GM18526 (cell line): Measurements from ENCODE around the gene TMEM121B.

Experiments
- POLR2A ChIP-seq: IDR thresholded peaks from 3 replicates; pipeline ENCODE4 v1.6.1; 2011; ENCODE audit not compliant: insufficient read length; ENCODE audit errors: extremely low read depth

TMEM121B gene

GRCh38 chr22:17117400-17117799, 3.8 kb downstream of the TMEM121B start:
- TF ChIP-seq POLR2A: no peak

- TF ChIP-seq POLR2A: no peak
These were observed 4.4 kb downstream of the TMEM121B start for GRCh38 chr22:17116572-17117330.

- TF ChIP-seq POLR2A: no peak
These were observed 5.1 kb downstream of the TMEM121B start for GRCh38 chr22:17115945-17116565.

- no peak for TF ChIP-seq POLR2A
These were observed 5.9 kb downstream of the TMEM121B start for GRCh38 chr22:17115236-17115635.

GRCh38 chr22:17114898-17115235, 6.3 kb downstream of the TMEM121B start:
- TF ChIP-seq POLR2A: no peak

- no peak for TF ChIP-seq POLR2A
These were observed 6.8 kb downstream of the TMEM121B start for GRCh38 chr22:17114173-17114897.

GRCh38 chr22:17113600-17113999, 7.6 kb downstream of the TMEM121B start:
- no peak for TF ChIP-seq POLR2A

- TF ChIP-seq POLR2A: no peak
These were observed 8.6 kb downstream of the TMEM121B start for GRCh38 chr22:17112491-17113042.

GRCh38 chr22:17110791-17111550, 10.2 kb downstream of the TMEM121B start:
- TF ChIP-seq POLR2A: no peak

GRCh38 chr22:17109976-17110375, 11.2 kb downstream of the TMEM121B start:
- no peak for TF ChIP-seq POLR2A

GRCh38 chr22:17109113-17109865, 11.9 kb downstream of the TMEM121B start:
- no peak for TF ChIP-seq POLR2A

- no peak for TF ChIP-seq POLR2A
These were observed 12.7 kb downstream of the TMEM121B start for GRCh38 chr22:17108256-17109112.

- no peak for TF ChIP-seq POLR2A
These were observed 13.7 kb downstream of the TMEM121B start for GRCh38 chr22:17107547-17107810.
